Measurements from ENCODE around the gene TMEM151B.

- TF ChIP-seq, protein P1, sequence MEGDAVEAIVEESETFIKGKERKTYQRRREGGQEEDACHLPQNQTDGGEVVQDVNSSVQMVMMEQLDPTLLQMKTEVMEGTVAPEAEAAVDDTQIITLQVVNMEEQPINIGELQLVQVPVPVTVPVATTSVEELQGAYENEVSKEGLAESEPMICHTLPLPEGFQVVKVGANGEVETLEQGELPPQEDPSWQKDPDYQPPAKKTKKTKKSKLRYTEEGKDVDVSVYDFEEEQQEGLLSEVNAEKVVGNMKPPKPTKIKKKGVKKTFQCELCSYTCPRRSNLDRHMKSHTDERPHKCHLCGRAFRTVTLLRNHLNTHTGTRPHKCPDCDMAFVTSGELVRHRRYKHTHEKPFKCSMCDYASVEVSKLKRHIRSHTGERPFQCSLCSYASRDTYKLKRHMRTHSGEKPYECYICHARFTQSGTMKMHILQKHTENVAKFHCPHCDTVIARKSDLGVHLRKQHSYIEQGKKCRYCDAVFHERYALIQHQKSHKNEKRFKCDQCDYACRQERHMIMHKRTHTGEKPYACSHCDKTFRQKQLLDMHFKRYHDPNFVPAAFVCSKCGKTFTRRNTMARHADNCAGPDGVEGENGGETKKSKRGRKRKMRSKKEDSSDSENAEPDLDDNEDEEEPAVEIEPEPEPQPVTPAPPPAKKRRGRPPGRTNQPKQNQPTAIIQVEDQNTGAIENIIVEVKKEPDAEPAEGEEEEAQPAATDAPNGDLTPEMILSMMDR (IDR thresholded peaks at IDR 0.05; ENCODE audit: insufficient read depth, low read depth, low read length): no peak
- no peak for TF ChIP-seq EZH2 (IDR thresholded peaks at IDR 0.05; ENCODE audit: insufficient read depth, low read length)
Measured at GRCh38 chr6:44327760-44328159, 57.5 kb downstream of the TMEM151B start.

Measured in astrocyte (in vitro differentiated cells and primary cell).